Effector CD8-positive, alpha-beta T cell (primary cell): ENCODE results near the gene SCLT1.

ENCODE experiments used
- DNase-seq: peaks from one replicate; lab custom pipeline; 2025; lab: John Stamatoyannopoulos, UW

The SCLT1 gene

GRCh38 chr4:128841402-128841801, 251.9 kb downstream of the SCLT1 start:
- no peak for DNase-seq

DNA sequence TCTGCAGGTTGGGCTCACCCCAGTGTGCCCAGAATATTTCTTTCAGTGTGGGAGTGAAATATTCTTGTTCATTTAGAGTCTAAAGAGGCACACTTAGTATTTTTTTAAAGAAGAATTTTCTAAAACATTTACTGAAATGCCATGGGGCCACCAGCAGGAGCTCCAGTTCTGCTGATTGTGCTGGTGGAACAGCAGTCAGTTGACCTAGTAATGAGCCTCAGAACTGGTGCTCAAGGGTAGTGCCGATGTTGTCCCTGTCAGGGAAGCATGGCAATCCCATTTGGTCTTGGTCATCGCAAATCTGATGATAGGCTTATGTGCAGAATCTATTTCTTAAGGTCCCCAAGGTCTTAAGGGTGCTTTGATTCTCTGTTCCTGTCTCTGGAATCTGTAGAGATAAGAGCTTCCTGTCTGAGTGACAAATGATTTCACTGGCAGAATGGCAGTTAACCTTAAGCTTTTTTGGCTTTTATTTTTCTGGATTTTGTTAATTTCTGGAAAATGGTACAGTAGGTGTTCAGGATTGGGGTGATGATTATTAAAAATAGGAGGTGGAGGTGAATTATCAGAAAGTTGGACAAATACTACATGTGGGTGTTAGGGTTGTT, 252.5 kb downstream of the SCLT1 start:
- DNase-seq = no peak

DNA sequence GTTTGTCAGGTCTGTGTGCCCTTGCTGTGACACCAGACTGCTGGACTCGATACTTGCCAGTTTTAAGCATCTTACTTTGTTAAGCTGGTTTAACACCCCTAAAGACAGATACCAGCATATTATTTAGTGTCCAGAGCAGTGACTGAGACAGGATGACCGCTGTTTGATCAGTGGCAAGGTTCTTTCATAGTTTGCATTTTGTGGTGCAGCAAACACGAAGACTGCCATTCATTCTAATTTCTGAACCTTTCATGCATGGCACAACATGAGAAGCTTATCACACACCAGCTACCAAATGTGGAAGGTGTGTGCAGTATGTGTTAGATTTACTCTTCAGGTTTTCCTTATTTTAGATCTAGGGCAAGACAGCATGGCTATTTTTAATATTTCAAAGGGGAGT, 255.7 kb downstream of the SCLT1 start:
- no peak for DNase-seq

- no peak for DNase-seq
Measured at GRCh38 chr4:128837198-128837597, 256.1 kb downstream of the SCLT1 start.

DNA sequence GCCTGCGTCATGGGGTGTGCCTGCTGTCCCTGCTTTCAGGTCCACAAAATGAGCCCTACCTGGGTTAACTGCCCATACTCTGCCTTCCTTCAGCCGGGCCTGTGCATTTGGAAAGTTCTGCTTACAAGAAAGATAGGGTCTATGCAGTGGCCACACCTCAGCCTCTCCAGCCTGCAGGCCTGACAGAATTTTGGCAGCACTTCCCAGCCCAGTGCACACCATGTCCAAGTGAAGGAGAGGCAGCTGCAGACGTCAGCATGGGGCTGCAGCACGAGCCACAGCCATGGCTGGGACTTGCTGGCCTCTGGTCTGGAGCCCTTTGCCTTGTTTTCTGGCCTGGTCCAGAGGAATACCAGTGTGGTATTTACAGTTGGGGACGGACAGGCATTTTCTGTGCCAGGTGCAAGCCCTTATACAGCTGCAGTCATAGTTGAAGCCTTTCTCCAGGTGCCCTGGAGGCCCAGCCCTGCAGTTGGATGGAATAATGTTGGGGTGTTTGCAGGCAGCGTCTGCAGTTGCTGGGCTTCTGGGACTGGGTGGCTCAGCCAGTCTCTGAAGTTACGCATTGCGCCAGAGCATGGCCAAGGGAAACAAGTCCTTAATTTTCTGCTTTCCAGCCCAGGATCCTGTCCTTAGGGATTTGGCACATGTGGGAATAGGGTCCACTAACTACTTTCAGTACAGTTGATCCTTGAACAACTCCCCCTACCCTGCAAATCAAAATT, 257.7 kb downstream of the SCLT1 start:
- no peak for DNase-seq
